Spleen (tissue), 11 donors: ENCODE data around the gene IGSF21. TPM values are rescaled to one million over a fixed set of nuclear protein-coding genes. Genes with fewer than 3 reads are reported as not detected.

Experiments used
- DNase-seq: peaks from one replicate; pipeline ENCODE4 v3.0.0-alpha.2; 2020
- H3K27ac ChIP-seq, 8 donors: fragments of 200-600 bp; sonication (generic) in 7 of 8; 1 replicate in 4 of 8; 2 replicates in 4 of 8; pipeline versions ENCODE4 v1.5.0 to v1.8.0; 2016 to 2021; ENCODE audit warnings: inconsistent platforms in 4 of 8, mild to moderate bottlenecking in 4 of 8, moderate library complexity in 1 of 8
- H3K27me3 ChIP-seq, 7 donors: fragments of 200-600 bp; sonication (generic) in 6 of 7; replicated peaks in 1 of 7; 1 replicate in 4 of 7; 2 replicates in 3 of 7; pipeline versions ENCODE4 v1.5.0 to v1.8.0; 2016 to 2021; ENCODE audit warnings: inconsistent platforms in 3 of 7, mild to moderate bottlenecking in 1 of 7
- H3K36me3 ChIP-seq, 6 donors: fragments of 200-600 bp; sonication (generic) in 5 of 6; 1 replicate in 4 of 6; 2 replicates in 2 of 6; pipeline versions ENCODE4 v1.5.0 to v1.8.0; 2016 to 2021; ENCODE audit warnings: inconsistent platforms in 2 of 6
- H3K4me1 ChIP-seq, 6 donors: fragments of 200-600 bp; sonication (generic) in 5 of 6; 1 replicate in 3 of 6; 2 replicates in 3 of 6; pipeline versions ENCODE4 v1.5.0 to v1.8.0; 2016 to 2021; ENCODE audit warnings: inconsistent platforms in 3 of 6
- H3K4me3 ChIP-seq, 8 donors: fragments of 200-600 bp; sonication (generic) in 7 of 8; 1 replicate in 4 of 8; 2 replicates in 4 of 8; pipeline versions ENCODE4 v1.5.0 to v1.8.0; 2016 to 2021; ENCODE audit warnings: inconsistent platforms in 4 of 8, mild to moderate bottlenecking in 4 of 8, moderate library complexity in 2 of 8
- H3K9me3 ChIP-seq, 8 donors: fragments of 200-600 bp; sonication (generic) in 7 of 8; 1 replicate in 4 of 8; 2 replicates in 4 of 8; pipeline versions ENCODE4 v1.5.0 to v1.8.0; 2016 to 2021; ENCODE audit warnings: inconsistent platforms in 4 of 8
- POLR2A ChIP-seq, 3 donors: fragments of 450-650 bp; IDR thresholded peaks; one replicate each; pipeline ENCODE4 v1.5.1; 2017; ENCODE audit warnings: antibody characterized with exemption in 3 of 3, mild to moderate bottlenecking in 1 of 3
- POLR2AphosphoS5 ChIP-seq, 3 donors: sonication (generic); formaldehyde crosslinking; IDR thresholded peaks; one replicate each; pipeline ENCODE4 v1.5.1; 2017; ENCODE audit warnings: antibody characterized with exemption in 3 of 3
- WGBS, 5 donors: extraction: QIAGEN DNeasy Blood & Tissue Kit in 3 of 5; methylation state at CpG; one replicate each; pipeline versions ENCODE4 v1.1.5 to v1.1.7; 2013 to 2018; 5-methylcytosine and 5-hydroxymethylcytosine counted together
- intact Hi-C: fragments of 100-400 bp; cut with DNase I; formaldehyde crosslinking; loops from one replicate; pipeline ENCODE4 v1.15.0; 2023; ENCODE audit warnings: low total_unique reads
- polyA plus RNA-seq, 3 donors: library from polyadenylated mRNA; stranded (reverse); fragments of 200-250 nt; gene quantifications; one replicate each; pipeline ENCODE4 v1.2.1, GENCODE V29; 2013
- total RNA-seq, 7 donors: library from RNA; depleted of rRNA in 3 of 7; stranded (reverse); fragments of >200 nt in 3 of 7; fragmentation: NEBNext Ultra II Directional in 4 of 7; extraction: Animal tissue kit (Norgen Biotek cat#: 25700) in 4 of 7; gene quantifications; one replicate each; pipeline versions ENCODE4 v1.1.0 to v1.2.1, GENCODE V29; 2016 to 2021
- TF ChIP-seq, protein P1 (sequence below), 11 experiments: fragments of 200-600 bp in 7 of 11; fragments of 450-650 bp in 4 of 11; sonication (generic) in 4 of 11; IDR thresholded peaks in 8 of 11; conservative IDR thresholded peaks in 3 of 11; 1 replicate in 7 of 11; 2 replicates in 4 of 11; pipeline versions ENCODE4 v1.4.0 to v1.8.0; 2016 to 2021; ENCODE audit warnings: antibody characterized with exemption in 11 of 11, inconsistent platforms in 4 of 11, mild to moderate bottlenecking in 1 of 11
- donor health status: healthy with polysubstance abuse.
- donor health status: DM: no; HTN: no; CAD: no; lungs with moderate emphysema.
- donor health status: DM: no; HTN: no; CAD: no.
- donor health status: Bipolar disorder and iron deficiency.
- donor health status: healthy.
- donor health status: DM: no; HTN: no; CAD: no.
- donor health status: DM: yes; HTN: yes; CAD: no.

Gene IGSF21
- total and polyA plus RNA-seq, 10 donors: 1.6 to 35.0 (median 20.6) TPM

- WGBS, 5 donors: 37 to 67% (median 52%) methylated on average over 2 of the region's 2 CpGs
- H3K27ac ChIP-seq: no peak overlapping the region
- no peaks in the 10 kb centered on the region for H3K36me3 ChIP-seq
- peaks cover 0 to 21% (median 0%) of the 10 kb centered on the region in 7 donors for H3K27me3 ChIP-seq
- no peaks in the 10 kb centered on the region for H3K4me1 ChIP-seq
- H3K9me3 ChIP-seq: no peaks in the 10 kb centered on the region
- TF ChIP-seq POLR2AphosphoS5 (IDR thresholded peaks at IDR 0.05): no peak
- no peak for TF ChIP-seq POLR2A (IDR thresholded peaks at IDR 0.05)
- TF ChIP-seq, protein P1, sequence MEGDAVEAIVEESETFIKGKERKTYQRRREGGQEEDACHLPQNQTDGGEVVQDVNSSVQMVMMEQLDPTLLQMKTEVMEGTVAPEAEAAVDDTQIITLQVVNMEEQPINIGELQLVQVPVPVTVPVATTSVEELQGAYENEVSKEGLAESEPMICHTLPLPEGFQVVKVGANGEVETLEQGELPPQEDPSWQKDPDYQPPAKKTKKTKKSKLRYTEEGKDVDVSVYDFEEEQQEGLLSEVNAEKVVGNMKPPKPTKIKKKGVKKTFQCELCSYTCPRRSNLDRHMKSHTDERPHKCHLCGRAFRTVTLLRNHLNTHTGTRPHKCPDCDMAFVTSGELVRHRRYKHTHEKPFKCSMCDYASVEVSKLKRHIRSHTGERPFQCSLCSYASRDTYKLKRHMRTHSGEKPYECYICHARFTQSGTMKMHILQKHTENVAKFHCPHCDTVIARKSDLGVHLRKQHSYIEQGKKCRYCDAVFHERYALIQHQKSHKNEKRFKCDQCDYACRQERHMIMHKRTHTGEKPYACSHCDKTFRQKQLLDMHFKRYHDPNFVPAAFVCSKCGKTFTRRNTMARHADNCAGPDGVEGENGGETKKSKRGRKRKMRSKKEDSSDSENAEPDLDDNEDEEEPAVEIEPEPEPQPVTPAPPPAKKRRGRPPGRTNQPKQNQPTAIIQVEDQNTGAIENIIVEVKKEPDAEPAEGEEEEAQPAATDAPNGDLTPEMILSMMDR (IDR thresholded peaks at IDR 0.05 in 8 of 11, conservative IDR thresholded peaks at IDR 0.05 in 3 of 11): no peak
- intact Hi-C loops: no loop called here
- DNase-seq: no peak
- no peak overlapping the region for H3K4me3 ChIP-seq
These were observed 233.2 kb downstream of the IGSF21 start for GRCh38 chr1:18340787-18341186.

- intact Hi-C loops: no loop called here
- Histone ChIP-seq H3K9me3 (no peaks in the 10 kb centered on the region), H3K36me3 (no peaks in the 10 kb centered on the region), H3K4me1 (no peaks in the 10 kb centered on the region), H3K27ac (no peak overlapping the region), H3K4me3 (no peak overlapping the region), H3K27me3 (peaks cover 0 to 28% (median 0%) of the 10 kb centered on the region in 7 donors)
- WGBS, 5 donors: 69 to 79% (median 76%) methylated on average over 5 of the region's 5 CpGs
- no peak for TF ChIP-seq POLR2AphosphoS5 (IDR thresholded peaks at IDR 0.05)
- TF ChIP-seq, protein P1 (IDR thresholded peaks at IDR 0.05 in 8 of 11, conservative IDR thresholded peaks at IDR 0.05 in 3 of 11): no peak
- no peak for TF ChIP-seq POLR2A (IDR thresholded peaks at IDR 0.05)
- DNase-seq: no peak
These were observed 233.9 kb downstream of the IGSF21 start for GRCh38 chr1:18341291-18342069.

- WGBS, 5 donors: 83 to 89% (median 86%) methylated on average over 4 of the region's 4 CpGs
These were observed 235.1 kb downstream of the IGSF21 start for GRCh38 chr1:18342744-18343143.

DNA sequence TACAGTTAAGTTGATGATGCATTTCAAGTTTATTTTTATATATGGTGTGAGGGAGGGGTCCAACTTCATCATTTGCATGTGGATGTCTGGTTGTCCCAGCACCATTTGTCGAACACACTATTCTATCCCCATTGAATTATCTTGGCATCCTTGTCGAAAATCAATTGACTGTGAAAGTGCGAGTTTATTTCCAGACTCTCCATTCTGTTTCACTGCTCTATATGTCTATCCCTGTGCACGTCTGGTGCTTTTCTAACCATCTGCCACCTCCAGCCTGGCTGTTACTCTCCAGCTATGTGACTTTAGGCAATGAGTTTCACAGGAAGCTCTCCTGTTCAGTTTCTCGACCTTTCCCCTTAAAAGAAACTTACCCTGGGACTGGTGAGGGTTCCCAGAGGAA is 236.0 kb downstream of the IGSF21 start:
- no peaks in the 10 kb centered on the region for H3K9me3 ChIP-seq
- TF ChIP-seq, protein P1 (IDR thresholded peaks at IDR 0.05 in 8 of 11, conservative IDR thresholded peaks at IDR 0.05 in 3 of 11): no peak
- TF ChIP-seq POLR2A (IDR thresholded peaks at IDR 0.05) (no peak), POLR2AphosphoS5 (IDR thresholded peaks at IDR 0.05) (no peak)
- DNase-seq: no peak
- H3K36me3 ChIP-seq: no peaks in the 10 kb centered on the region
- H3K4me1 ChIP-seq: no peaks in the 10 kb centered on the region
- H3K27me3 ChIP-seq: peaks cover 0 to 41% (median 0%) of the 10 kb centered on the region in 7 donors
- 67 to 83% (median 79%) methylated on average over 5 of the region's 5 CpGs for WGBS, 5 donors
- no peak overlapping the region for H3K4me3 ChIP-seq
- no peak overlapping the region for H3K27ac ChIP-seq
- intact Hi-C loops: no loop called here

More at GRCh38 chr1:18342744-18343143, 235.1 kb downstream of the IGSF21 start:
- TF ChIP-seq POLR2AphosphoS5 (IDR thresholded peaks at IDR 0.05): no peak
- TF ChIP-seq POLR2A (IDR thresholded peaks at IDR 0.05): no peak
- TF ChIP-seq, protein P1 (IDR thresholded peaks at IDR 0.05 in 8 of 11, conservative IDR thresholded peaks at IDR 0.05 in 3 of 11): no peak
- Histone ChIP-seq H3K9me3 (no peaks in the 10 kb centered on the region), H3K4me3 (no peak overlapping the region), H3K27ac (no peak overlapping the region), H3K27me3 (peaks cover 0 to 39% (median 0%) of the 10 kb centered on the region in 7 donors), H3K36me3 (no peaks in the 10 kb centered on the region), H3K4me1 (no peaks in the 10 kb centered on the region)
- DNase-seq: no peak
- intact Hi-C loops: no loop called here
